Measurements from ENCODE around the gene BCAS3.

The BCAS3 gene

DNA sequence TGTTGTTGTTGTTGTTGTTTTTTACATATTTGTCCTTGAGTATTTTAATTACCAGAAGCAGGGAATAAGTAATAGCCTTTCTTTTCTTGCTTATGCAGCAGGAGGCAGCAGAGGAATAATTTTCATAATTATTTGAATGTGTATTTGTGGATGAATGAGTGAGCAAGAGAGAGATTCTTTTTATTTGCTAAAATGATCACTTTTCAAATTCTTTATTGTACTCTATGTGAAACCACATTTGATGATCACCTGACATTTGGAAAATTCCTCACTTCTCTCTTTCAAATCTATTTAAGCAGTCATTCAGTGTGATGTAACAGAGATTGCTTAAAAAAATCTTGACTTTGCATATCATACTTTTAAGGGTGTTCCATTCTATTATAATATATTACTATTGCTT lies 223.6 kb downstream of the BCAS3 start:
- DNase-seq, result no peak
- Histone ChIP-seq H3K36me3 (no peaks in the 10 kb centered on the region), H3K27me3 (no peaks in the 10 kb centered on the region), H3K4me3 (ENCODE audit: low read depth, low read length) (no peak overlapping the region), H3K4me1 (no peaks in the 10 kb centered on the region), H3K9me3 (no peaks in the 10 kb centered on the region)
- TF ChIP-seq, protein P1, sequence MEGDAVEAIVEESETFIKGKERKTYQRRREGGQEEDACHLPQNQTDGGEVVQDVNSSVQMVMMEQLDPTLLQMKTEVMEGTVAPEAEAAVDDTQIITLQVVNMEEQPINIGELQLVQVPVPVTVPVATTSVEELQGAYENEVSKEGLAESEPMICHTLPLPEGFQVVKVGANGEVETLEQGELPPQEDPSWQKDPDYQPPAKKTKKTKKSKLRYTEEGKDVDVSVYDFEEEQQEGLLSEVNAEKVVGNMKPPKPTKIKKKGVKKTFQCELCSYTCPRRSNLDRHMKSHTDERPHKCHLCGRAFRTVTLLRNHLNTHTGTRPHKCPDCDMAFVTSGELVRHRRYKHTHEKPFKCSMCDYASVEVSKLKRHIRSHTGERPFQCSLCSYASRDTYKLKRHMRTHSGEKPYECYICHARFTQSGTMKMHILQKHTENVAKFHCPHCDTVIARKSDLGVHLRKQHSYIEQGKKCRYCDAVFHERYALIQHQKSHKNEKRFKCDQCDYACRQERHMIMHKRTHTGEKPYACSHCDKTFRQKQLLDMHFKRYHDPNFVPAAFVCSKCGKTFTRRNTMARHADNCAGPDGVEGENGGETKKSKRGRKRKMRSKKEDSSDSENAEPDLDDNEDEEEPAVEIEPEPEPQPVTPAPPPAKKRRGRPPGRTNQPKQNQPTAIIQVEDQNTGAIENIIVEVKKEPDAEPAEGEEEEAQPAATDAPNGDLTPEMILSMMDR (IDR thresholded peaks at IDR 0.05; ENCODE audit: low read depth, low read length), result no peak

DNA sequence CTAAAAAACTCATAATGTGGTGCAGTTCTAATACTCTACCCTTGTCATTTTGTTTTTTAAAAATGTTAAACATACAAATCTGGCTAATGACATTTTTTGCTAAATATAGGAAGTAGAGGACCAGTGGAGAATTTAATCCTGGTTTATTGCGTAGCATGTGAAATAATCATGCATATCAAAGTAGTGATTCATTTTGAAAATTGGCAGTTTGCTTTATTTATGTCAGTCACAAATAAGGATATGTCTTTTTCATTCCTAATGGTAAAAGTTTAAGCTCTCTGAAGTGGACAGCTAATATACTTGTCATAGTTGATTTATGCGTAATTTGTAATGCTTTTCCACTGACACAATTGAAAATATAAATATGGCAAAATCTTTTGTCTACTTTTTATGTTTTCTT lies 224.2 kb downstream of the BCAS3 start:
- Histone ChIP-seq H3K4me1 (no peaks in the 10 kb centered on the region), H3K9me3 (no peaks in the 10 kb centered on the region), H3K27me3 (no peaks in the 10 kb centered on the region), H3K4me3 (ENCODE audit: low read depth, low read length) (no peak overlapping the region), H3K36me3 (no peaks in the 10 kb centered on the region)
- TF ChIP-seq, protein P1 (IDR thresholded peaks at IDR 0.05; ENCODE audit: low read depth, low read length), result no peak
- DNase-seq, result no peak

DNA sequence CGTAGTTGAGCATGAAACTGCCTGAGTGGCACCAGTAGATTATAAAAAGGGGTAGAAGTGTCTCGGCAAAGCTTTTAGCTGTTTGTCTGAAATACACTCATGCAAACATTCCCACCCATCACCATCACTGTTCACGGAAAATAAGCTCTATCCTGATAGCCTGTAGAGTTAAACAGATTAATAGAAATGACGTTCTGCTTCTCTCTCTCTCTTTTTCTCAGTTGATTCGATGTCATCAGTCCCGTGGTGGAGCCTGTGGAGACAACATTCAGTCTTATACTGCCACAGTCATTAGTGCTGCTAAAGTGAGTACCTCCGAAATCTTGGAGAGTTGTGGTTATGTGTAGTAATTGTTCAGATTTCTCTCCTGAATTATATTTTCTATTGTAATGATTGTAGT lies 224.7 kb downstream of the BCAS3 start:
- TF ChIP-seq, protein P1 (IDR thresholded peaks at IDR 0.05; ENCODE audit: low read depth, low read length), result no peak
- H3K4me3 ChIP-seq (ENCODE audit: low read depth, low read length), result no peak overlapping the region
- no peaks in the 10 kb centered on the region for H3K9me3 ChIP-seq
- H3K36me3 ChIP-seq, result no peaks in the 10 kb centered on the region
- DNase-seq, result no peak
- H3K27me3 ChIP-seq, result no peaks in the 10 kb centered on the region
- no peaks in the 10 kb centered on the region; the same call in 1 of the 2 replicates for H3K4me1 ChIP-seq

DNA sequence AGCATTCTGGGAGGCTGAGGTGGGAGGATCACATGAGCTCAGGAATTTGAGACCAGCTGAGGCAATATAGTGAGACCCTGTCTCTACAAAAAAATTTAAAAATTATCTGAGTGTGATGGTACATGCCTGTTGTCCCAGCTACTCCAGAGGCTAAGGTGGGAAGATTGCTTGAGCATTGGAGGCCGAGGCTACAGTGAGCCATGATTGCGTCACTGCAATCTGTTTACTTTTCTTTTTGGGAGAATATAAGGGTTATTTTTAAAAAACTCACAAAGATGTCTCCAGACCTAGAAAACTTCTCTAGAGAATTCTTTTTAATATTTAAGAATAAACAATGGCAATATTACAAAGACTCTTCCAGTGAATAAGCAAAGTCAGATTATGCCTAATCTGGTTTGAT lies 226.9 kb downstream of the BCAS3 start:
- Histone ChIP-seq H3K4me1 (peaks cover 5% of the 10 kb centered on the region; the same call in 1 of the 2 replicates), H3K27me3 (no peaks in the 10 kb centered on the region), H3K4me3 (ENCODE audit: low read depth, low read length) (no peak overlapping the region), H3K9me3 (no peaks in the 10 kb centered on the region), H3K36me3 (no peaks in the 10 kb centered on the region)
- TF ChIP-seq, protein P1 (IDR thresholded peaks at IDR 0.05; ENCODE audit: low read depth, low read length), result no peak
- DNase-seq, result no peak

DNA sequence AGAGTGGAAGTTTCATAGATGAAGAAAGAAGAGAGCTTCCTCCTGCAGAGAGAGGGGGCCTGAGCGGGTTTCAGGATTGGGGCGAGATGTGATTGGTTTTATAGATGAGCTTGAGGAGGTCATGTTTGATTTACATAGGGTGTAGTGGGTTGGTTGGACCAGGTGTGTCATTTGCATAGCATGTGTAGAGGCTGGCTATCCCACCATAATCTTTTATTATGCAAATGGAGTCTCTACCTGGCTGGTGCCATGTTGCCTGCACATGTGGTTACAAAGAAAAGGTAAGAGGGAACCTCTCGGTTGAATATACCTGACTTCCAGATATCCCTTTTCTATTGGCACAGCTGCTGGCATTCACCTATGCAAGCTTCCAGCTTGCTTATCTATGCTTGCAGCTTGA lies 228.1 kb downstream of the BCAS3 start:
- Histone ChIP-seq H3K4me1 (peaks cover 5% of the 10 kb centered on the region; the same call in 1 of the 2 replicates), H3K9me3 (no peaks in the 10 kb centered on the region), H3K27me3 (no peaks in the 10 kb centered on the region), H3K36me3 (no peaks in the 10 kb centered on the region), H3K4me3 (ENCODE audit: low read depth, low read length) (no peak overlapping the region)
- DNase-seq, result no peak
- TF ChIP-seq, protein P1 (IDR thresholded peaks at IDR 0.05; ENCODE audit: low read depth, low read length), result no peak

DNA sequence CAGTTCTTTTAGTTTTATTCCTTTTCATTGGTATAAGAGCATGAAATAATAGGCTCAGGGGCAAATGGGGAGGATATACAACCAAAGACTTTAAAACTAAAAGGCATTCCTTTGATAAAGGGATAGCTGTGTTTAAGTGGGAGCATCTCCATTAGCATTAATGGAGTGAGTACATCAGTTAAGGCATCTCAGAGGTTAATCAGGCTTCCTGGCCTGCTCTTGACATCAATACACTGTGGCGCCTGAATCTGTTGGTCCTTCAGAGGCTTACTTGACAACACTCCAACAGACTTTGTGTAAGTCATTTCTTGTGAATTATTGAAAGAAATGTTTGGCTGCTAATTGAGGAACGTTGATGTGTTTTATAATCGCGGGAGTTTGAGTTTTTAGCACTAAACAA lies 230.7 kb downstream of the BCAS3 start:
- no peak overlapping the region for H3K4me3 ChIP-seq (ENCODE audit: low read depth, low read length)

More for the DNA sequence above, 230.7 kb downstream of the BCAS3 start:
- Histone ChIP-seq H3K9me3 (no peaks in the 10 kb centered on the region), H3K36me3 (no peaks in the 10 kb centered on the region), H3K4me1 (peaks cover 5% of the 10 kb centered on the region; the same call in 1 of the 2 replicates), H3K27me3 (no peaks in the 10 kb centered on the region)
- no peak for DNase-seq
- TF ChIP-seq, protein P1 (IDR thresholded peaks at IDR 0.05; ENCODE audit: low read depth, low read length), result no peak
